ENCODE measurements around the gene RFNG.

Gene RFNG

GRCh38 chr17:82092995-82093751 is 41.6 kb upstream of the RFNG start:
- in situ Hi-C loops (cut with MboI; ENCODE audit: low sequenced_read_pairs, unreplicated experiment), result no loop called here
- TF ChIP-seq CTCF (IDR thresholded peaks at IDR 0.05; ENCODE audit: borderline replicate concordance, control extremely low read depth, extremely low read depth, insufficient read depth, missing control alignments), result no peak
- DNase-seq (ENCODE audit: low spot score), result no peak

- in situ Hi-C loops (cut with MboI; ENCODE audit: low sequenced_read_pairs, unreplicated experiment), result no loop called here
Observed at GRCh38 chr17:82092628-82092994, 41.0 kb upstream of the RFNG start.

GRCh38 chr17:82092094-82092586 is 40.5 kb upstream of the RFNG start:
- TF ChIP-seq CTCF (IDR thresholded peaks at IDR 0.05; ENCODE audit: borderline replicate concordance, control extremely low read depth, extremely low read depth, insufficient read depth, missing control alignments), result no peak
- no peak for DNase-seq (ENCODE audit: low spot score)
- in situ Hi-C loops (cut with MboI; ENCODE audit: low sequenced_read_pairs, unreplicated experiment), result no loop called here

More at GRCh38 chr17:82092628-82092994, 41.0 kb upstream of the RFNG start:
- no peak for DNase-seq (ENCODE audit: low spot score)
- no peak for TF ChIP-seq CTCF (IDR thresholded peaks at IDR 0.05; ENCODE audit: borderline replicate concordance, control extremely low read depth, extremely low read depth, insufficient read depth, missing control alignments)

- DNase-seq (ENCODE audit: low spot score), result no peak
- no peak for TF ChIP-seq CTCF (IDR thresholded peaks at IDR 0.05; ENCODE audit: borderline replicate concordance, control extremely low read depth, extremely low read depth, insufficient read depth, missing control alignments)
- in situ Hi-C loops (cut with MboI; ENCODE audit: low sequenced_read_pairs, unreplicated experiment), result no loop called here
Observed at GRCh38 chr17:82091264-82092066, 39.9 kb upstream of the RFNG start.

- no peak for DNase-seq (ENCODE audit: low spot score)
- TF ChIP-seq CTCF (IDR thresholded peaks at IDR 0.05; ENCODE audit: borderline replicate concordance, control extremely low read depth, extremely low read depth, insufficient read depth, missing control alignments), result no peak
- in situ Hi-C loops (cut with MboI; ENCODE audit: low sequenced_read_pairs, unreplicated experiment), result no loop called here
Observed at GRCh38 chr17:82090549-82091263, 39.1 kb upstream of the RFNG start.
